ENCODE results near the gene UBIAD1. TPM values are rescaled to one million over a fixed set of nuclear protein-coding genes. Genes with fewer than 3 reads are reported as not detected.
A peak's percentile ranks its signal among the peaks of the same experiment; 100 is the strongest.

Gene UBIAD1
- total RNA-seq, 1 donor from 2014 or later: 9.6 TPM

DNA sequence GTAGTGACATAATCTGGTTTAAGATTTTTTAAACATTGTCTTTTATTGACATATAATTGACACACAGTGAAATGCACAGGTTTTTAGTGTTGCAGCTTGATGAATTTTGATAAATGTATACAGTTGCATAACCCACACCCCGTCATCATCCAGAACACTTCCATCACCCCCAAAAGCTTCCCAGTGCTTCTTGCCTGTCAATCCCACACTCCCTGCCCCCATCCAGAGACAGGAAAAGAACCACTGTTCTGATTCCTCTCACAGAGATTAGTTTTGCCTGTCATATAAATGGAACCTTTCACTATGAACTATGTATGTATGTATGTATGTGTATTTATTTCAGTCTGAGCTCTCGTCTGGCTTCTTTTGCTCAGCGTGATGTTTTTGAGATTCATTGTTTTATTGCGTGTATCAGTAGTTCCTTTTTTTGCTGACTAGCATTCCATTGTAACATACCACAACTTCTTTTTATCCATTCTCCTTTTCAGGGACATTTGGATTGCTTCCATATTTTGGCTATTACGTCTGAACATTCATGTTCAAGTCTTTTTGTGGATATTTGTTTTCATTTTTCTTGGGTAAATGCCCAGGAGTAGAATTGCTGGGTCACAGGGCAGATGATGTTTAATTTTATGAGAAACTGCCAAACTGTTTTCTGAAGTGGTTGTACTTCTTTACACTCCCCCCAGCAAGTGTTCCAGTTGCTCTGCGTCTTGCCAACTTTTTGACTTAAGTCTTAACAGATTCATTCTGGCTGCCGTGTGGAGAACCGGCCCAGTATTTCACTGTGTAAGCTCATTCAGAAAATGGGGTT is 8.7 kb downstream of the UBIAD1 start:
- Histone ChIP-seq H3K27me3 (ENCODE audit: low read depth) (no peaks in the 10 kb centered on the region), H3K9me3 (replicated peaks) (no peaks in the 10 kb centered on the region), H3K36me3 (peaks cover 35% of the 10 kb centered on the region), H3K4me3 (no peak overlapping the region), H3K4me1 (peaks cover 24% of the 10 kb centered on the region), H3K27ac (replicated peaks) (peak overlapping the region; percentile 50)
- intact Hi-C loops (cut with micrococcal nuclease): no loop called here
- TF ChIP-seq CTCF (IDR thresholded peaks at IDR 0.05; ENCODE audit: borderline replicate concordance): no peak
- no peak for DNase-seq

- no peak overlapping the region for H3K4me3 ChIP-seq
- no peak overlapping the region for H3K27ac ChIP-seq (replicated peaks)
- H3K4me1 ChIP-seq: peaks cover 24% of the 10 kb centered on the region
- no peak for TF ChIP-seq CTCF (IDR thresholded peaks at IDR 0.05; ENCODE audit: borderline replicate concordance)
- H3K27me3 ChIP-seq (ENCODE audit: low read depth): no peaks in the 10 kb centered on the region
- H3K9me3 ChIP-seq (replicated peaks): no peaks in the 10 kb centered on the region
- intact Hi-C loops (cut with micrococcal nuclease): no loop called here
- DNase-seq: no peak
- peaks cover 40% of the 10 kb centered on the region for H3K36me3 ChIP-seq
These were observed 10.2 kb downstream of the UBIAD1 start for GRCh38 chr1:11283151-11283550.

DNA sequence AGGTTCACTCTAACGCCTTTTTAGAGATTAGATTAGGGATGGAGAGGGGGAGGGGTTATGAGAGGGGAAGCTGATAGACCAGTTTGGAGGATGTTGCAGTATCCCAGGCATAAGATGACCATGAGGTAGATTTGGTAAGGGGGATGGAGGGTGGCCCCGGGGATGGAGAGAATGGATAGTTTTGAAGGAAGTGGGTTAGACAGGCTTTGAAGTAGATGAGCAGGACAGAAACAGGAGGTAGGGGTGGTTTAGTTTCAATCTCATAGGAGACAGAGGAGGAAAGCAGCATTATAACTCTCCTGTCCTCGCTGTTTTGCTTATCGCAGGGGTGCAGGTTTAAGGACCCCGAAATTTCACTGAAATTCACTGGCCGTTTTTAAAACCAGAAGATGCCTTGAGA is 11.8 kb downstream of the UBIAD1 start:
- H3K36me3 ChIP-seq: peaks cover 42% of the 10 kb centered on the region
- H3K9me3 ChIP-seq (replicated peaks): no peaks in the 10 kb centered on the region
- intact Hi-C loops (cut with micrococcal nuclease): no loop called here

DNA sequence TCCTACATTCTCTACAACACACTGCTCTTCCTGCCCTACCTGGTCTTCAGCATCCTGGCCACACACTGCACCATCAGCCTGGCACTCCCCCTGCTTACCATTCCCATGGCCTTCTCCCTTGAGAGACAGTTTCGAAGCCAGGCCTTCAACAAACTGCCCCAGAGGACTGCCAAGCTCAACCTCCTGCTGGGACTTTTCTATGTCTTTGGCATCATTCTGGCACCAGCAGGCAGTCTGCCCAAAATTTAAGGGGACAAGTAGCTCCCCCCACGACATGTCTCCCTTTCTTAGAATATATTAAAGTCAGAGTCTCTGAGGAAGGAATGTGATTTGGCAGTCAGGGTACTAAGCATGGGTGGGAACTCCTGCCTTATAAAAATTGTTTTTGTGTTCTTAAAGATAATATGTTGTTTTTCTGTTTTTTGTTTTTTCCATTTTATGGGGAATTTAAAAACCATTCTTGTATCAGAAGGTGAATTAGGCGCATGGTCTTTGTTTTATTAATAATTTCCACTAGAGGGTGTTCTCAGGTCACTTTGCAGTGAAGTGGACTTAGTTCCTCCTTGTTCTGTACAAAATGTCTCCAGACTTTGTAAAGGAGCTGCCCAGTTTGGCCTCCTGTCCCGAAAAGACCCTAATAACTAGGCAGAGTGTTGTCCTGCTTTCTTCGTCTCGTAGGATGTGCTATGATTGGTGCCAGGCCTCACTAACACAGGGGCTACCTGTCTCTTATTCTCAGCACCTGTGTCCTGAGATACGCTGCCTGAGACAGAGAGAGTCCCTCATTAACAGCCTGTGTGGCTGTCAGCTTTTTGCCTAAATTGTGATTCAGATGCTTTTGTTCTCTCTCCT is 13.1 kb downstream of the UBIAD1 start:
- H3K4me3 ChIP-seq: no peak overlapping the region
- peaks cover 19% of the 10 kb centered on the region for H3K4me1 ChIP-seq
- intact Hi-C loops (cut with micrococcal nuclease): no loop called here
- no peaks in the 10 kb centered on the region for H3K9me3 ChIP-seq (replicated peaks)
- TF ChIP-seq CTCF (IDR thresholded peaks at IDR 0.05; ENCODE audit: borderline replicate concordance): peak; percentile 35
- no peak for DNase-seq
- H3K27ac ChIP-seq (replicated peaks): no peak overlapping the region
- no peaks in the 10 kb centered on the region for H3K27me3 ChIP-seq (ENCODE audit: low read depth)
- H3K36me3 ChIP-seq: peaks cover 48% of the 10 kb centered on the region

More for the DNA sequence above, 11.8 kb downstream of the UBIAD1 start:
- Histone ChIP-seq H3K4me3 (no peak overlapping the region), H3K27me3 (ENCODE audit: low read depth) (no peaks in the 10 kb centered on the region), H3K4me1 (peaks cover 24% of the 10 kb centered on the region), H3K27ac (replicated peaks) (no peak overlapping the region)
- no peak for DNase-seq
- no peak for TF ChIP-seq CTCF (IDR thresholded peaks at IDR 0.05; ENCODE audit: borderline replicate concordance)

DNA sequence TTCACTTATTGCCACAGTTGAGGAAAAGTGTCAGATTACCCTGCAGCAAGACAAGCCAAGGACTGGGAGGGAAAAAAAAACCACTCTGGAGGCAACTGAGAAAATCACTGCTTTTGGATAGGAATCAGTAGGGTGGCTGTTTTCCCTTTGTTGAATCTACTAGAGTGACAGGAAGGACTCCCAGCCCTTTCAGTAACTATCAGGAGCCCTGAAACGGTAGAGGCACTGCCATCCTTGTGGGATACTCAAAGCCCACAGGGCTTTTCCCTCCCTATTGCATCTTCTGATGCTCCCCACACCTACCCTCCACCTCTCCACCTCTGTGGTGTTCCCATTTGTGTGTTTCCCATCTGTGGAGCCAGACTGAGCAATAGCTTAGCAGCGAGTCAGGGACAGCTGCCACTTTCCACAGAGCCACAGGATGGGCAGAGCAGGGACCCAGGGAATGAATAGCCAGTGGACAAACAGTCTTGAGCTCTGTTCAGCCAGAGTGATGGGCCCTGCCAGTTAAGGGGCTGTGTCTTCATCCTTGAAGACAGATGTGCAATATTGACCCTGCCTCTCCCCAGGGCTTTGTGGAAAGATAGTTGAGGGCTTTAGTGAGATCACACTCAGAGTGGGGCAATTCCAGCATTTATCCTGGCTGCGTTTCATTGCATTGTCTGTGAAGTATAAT is 13.9 kb downstream of the UBIAD1 start:
- intact Hi-C loops (cut with micrococcal nuclease): no loop called here
- TF ChIP-seq CTCF (IDR thresholded peaks at IDR 0.05; ENCODE audit: borderline replicate concordance): no peak
- no peak for DNase-seq

More for the DNA sequence above, 13.9 kb downstream of the UBIAD1 start:
- no peaks in the 10 kb centered on the region for H3K9me3 ChIP-seq (replicated peaks)
- no peaks in the 10 kb centered on the region for H3K27me3 ChIP-seq (ENCODE audit: low read depth)
- H3K36me3 ChIP-seq: peaks cover 48% of the 10 kb centered on the region
- H3K4me1 ChIP-seq: peaks cover 15% of the 10 kb centered on the region
- H3K4me3 ChIP-seq: no peak overlapping the region
- no peak overlapping the region for H3K27ac ChIP-seq (replicated peaks)

Data from left ventricle myocardium inferior (tissue), 1 donor.